CD8-positive, alpha-beta memory T cell (primary cell): ENCODE results near the gene LIPG. TPM values are rescaled to one million over a fixed set of nuclear protein-coding genes. Genes with fewer than 3 reads are reported as not detected.
A peak's percentile ranks its signal among the peaks of the same experiment; 100 is the strongest.
"Not testable (repeated sequence)": the region's sequence is repeated elsewhere in the genome, so short reads cannot be mapped to it uniquely, and the experiment has no call there.

Experiments
- CTCF ChIA-PET: fragments of 350-600 bp; sonication (Branson Sonifier 250); formaldehyde crosslinking; loops from one replicate; lab custom pipeline; 2021; ENCODE audit warnings: antibody characterized with exemption; lab: Charles Lee
- POLR2A ChIA-PET: fragments of 350-600 bp; sonication (Branson Sonifier 250); formaldehyde crosslinking; loops from one replicate; lab custom pipeline; 2021; ENCODE audit warnings: antibody characterized with exemption; lab: Charles Lee
- DNase-seq, 5 donors: peaks; one replicate each; pipeline versions ENCODE4 v3.0.0 to v3.0.0-alpha.2; 2020 to 2022; ENCODE audit warnings: mixed read lengths in 1 of 5
- H3K27ac ChIP-seq: one replicate; pipeline ENCODE4 v1.7.0; 2013; ENCODE audit warnings: low read depth, mild to moderate bottlenecking, low read length, moderate library complexity
- H3K27me3 ChIP-seq: 2 replicates; pipeline ENCODE4 v1.7.0; 2013; ENCODE audit warnings: low read length, mild to moderate bottlenecking; ENCODE audit not compliant: insufficient read depth, poor library complexity, severe bottlenecking
- H3K36me3 ChIP-seq: 2 replicates; pipeline ENCODE4 v1.7.0; 2013; ENCODE audit warnings: mild to moderate bottlenecking, low read length, moderate library complexity; ENCODE audit not compliant: insufficient read depth
- H3K4me1 ChIP-seq: 2 replicates; pipeline ENCODE4 v1.7.0; 2013; ENCODE audit warnings: mild to moderate bottlenecking, low read length, moderate library complexity; ENCODE audit not compliant: insufficient read depth
- H3K4me3 ChIP-seq: 2 replicates; pipeline ENCODE4 v1.7.0; 2013; ENCODE audit warnings: mild to moderate bottlenecking, low read length
- H3K9me3 ChIP-seq: 2 replicates; pipeline ENCODE4 v1.7.0; 2013; ENCODE audit warnings: mild to moderate bottlenecking, low read length
- H3K27ac Mint-ChIP-seq, 8 donors: one replicate each; pipeline ENCODE4 v1.8.0; 2020 to 2021; ENCODE audit warnings: mixed read lengths in 8 of 8, mild to moderate bottlenecking in 6 of 8, inconsistent platforms in 3 of 8, moderate library complexity in 3 of 8
- H3K27me3 Mint-ChIP-seq, 2 donors: one replicate each; pipeline ENCODE4 v1.8.0; 2020 to 2021; ENCODE audit warnings: mixed read lengths in 2 of 2, mild to moderate bottlenecking in 1 of 2, moderate library complexity in 1 of 2
- H3K36me3 Mint-ChIP-seq, 3 donors: one replicate each; pipeline ENCODE4 v1.8.0; 2020 to 2021; ENCODE audit warnings: mixed read lengths in 3 of 3, inconsistent platforms in 1 of 3, mild to moderate bottlenecking in 1 of 3
- H3K4me1 Mint-ChIP-seq, 3 donors: one replicate each; pipeline ENCODE4 v1.8.0; 2020 to 2021; ENCODE audit warnings: mixed read lengths in 3 of 3, inconsistent platforms in 1 of 3, mild to moderate bottlenecking in 1 of 3
- H3K4me3 Mint-ChIP-seq, 7 donors: one replicate each; pipeline ENCODE4 v1.8.0; 2020 to 2021; ENCODE audit warnings: mixed read lengths in 7 of 7, mild to moderate bottlenecking in 6 of 7, moderate library complexity in 4 of 7, inconsistent platforms in 2 of 7
- H3K9me3 Mint-ChIP-seq, 5 donors: one replicate each; pipeline ENCODE4 v1.8.0; 2020 to 2022; ENCODE audit warnings: mixed read lengths in 5 of 5, mild to moderate bottlenecking in 3 of 5, moderate library complexity in 2 of 5, inconsistent platforms in 1 of 5
- polyA plus RNA-seq: library from polyadenylated mRNA; unstranded; fragments of 300-500 nt; fragmentation: Illumina TruSeq; gene quantifications from one replicate; pipeline ENCODE4 v1.2.3, GENCODE V29; 2021
- total RNA-seq, 2 experiments: library from RNA; stranded (reverse); gene quantifications; one replicate each; pipeline ENCODE4 v1.2.3, GENCODE V29; 2021

LIPG gene
- total and polyA plus RNA-seq, 3 experiments from 2014 or later = not detected

- H3K4me1 ChIP-seq = no peaks in the 10 kb centered on the region
- H3K27ac ChIP-seq = no peak overlapping the region
- H3K27me3 ChIP-seq = no peaks in the 10 kb centered on the region
- Mint-ChIP-seq H3K4me1 (no peaks in the 10 kb centered on the region), H3K27ac (peak overlapping the region in 1 of 8 donors; percentile 11), H3K36me3 (no peaks in the 10 kb centered on the region), H3K27me3 (peaks cover 0 to 4% of the 10 kb centered on the region in 2 donors), H3K9me3 (no peaks in the 10 kb centered on the region), H3K4me3 (no peak overlapping the region)
- no peaks in the 10 kb centered on the region for H3K9me3 ChIP-seq
- CTCF ChIA-PET = interaction anchor here (2.0 kb wide), 1 partner anchor 10 kb away, joined by 5 read pairs; no protein-coding TSS in a partner anchor
- no peaks in the 10 kb centered on the region for H3K36me3 ChIP-seq
- no peak overlapping the region for H3K4me3 ChIP-seq
- no peak for DNase-seq
- POLR2A ChIA-PET = no interaction called here
Observed at GRCh38 chr18:49520661-49521145, 41.2 kb upstream of the LIPG start.

- H3K27ac ChIP-seq = no peak overlapping the region
- CTCF ChIA-PET = interaction anchor here (2.0 kb wide), 1 partner anchor 10 kb away, joined by 5 read pairs; no protein-coding TSS in a partner anchor
Observed at GRCh38 chr18:49521216-49521835, 40.5 kb upstream of the LIPG start.

DNA sequence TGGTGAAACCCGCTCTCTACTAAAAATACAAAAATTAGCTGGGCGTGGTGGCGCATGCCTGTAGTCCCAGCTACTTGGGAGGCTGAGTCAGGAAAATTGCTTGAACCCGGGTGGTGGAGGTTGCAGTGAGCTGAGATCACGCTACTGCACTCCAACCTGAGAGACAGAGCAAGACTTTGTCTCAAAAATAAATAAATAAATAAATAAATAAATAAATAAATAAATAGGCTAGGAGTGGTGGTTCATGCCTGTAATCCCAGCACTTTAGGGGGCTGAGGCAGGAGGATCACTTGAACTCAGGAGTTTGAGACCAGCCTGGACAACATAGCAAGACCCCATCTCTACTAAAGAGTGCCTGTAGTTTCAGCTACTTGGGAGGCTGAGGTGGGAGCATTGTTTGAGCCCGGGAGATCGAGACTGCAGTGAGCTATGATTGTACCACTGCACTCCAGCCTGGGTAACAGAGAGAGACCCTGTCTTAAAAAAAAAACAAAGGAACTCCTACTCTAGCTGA lies 38.2 kb upstream of the LIPG start:
- H3K9me3 Mint-ChIP-seq, DNase-seq, H3K4me1 Mint-ChIP-seq, H3K36me3 ChIP-seq, H3K4me1 ChIP-seq, H3K27ac ChIP-seq, H3K36me3 Mint-ChIP-seq, H3K27me3 ChIP-seq, POLR2A ChIA-PET, H3K9me3 ChIP-seq, H3K27me3 Mint-ChIP-seq, H3K4me3 Mint-ChIP-seq, H3K4me3 ChIP-seq: not testable (repeated sequence)
- H3K27ac Mint-ChIP-seq = peak overlapping the region in 1 of 8 donors; percentile 14
- CTCF ChIA-PET = interaction anchor here (1.7 kb wide), 1 partner anchor 338 kb away, joined by 5 read pairs; no protein-coding TSS in a partner anchor

More at GRCh38 chr18:49521216-49521835, 40.5 kb upstream of the LIPG start:
- Mint-ChIP-seq H3K4me3 (no peak overlapping the region), H3K36me3 (no peaks in the 10 kb centered on the region), H3K27ac (no peak overlapping the region), H3K4me1 (no peaks in the 10 kb centered on the region), H3K9me3 (no peaks in the 10 kb centered on the region), H3K27me3 (peaks cover 0 to 4% of the 10 kb centered on the region in 2 donors)
- Histone ChIP-seq H3K4me3 (no peak overlapping the region), H3K27me3 (no peaks in the 10 kb centered on the region), H3K4me1 (no peaks in the 10 kb centered on the region), H3K9me3 (no peaks in the 10 kb centered on the region), H3K36me3 (no peaks in the 10 kb centered on the region)
- no peak for DNase-seq
- POLR2A ChIA-PET = no interaction called here

DNA sequence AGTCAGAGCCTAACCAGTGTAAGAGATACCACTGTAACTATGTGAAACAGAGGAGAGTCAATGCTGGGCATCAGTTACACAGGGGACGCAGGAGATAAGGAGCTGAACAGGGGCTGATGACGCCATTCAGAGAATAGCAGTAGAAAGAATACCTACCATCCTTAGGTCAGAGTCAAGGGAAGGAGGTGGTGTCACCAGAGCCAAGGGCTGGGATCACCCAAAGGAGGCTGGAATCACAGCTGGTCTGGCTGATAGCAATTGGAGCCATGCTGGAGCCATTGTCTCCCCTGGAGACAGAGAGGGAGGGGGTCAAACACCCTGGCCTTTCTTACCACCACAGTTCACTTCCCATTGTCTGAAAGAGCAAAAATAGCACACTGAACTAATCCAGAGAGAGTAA lies 37.5 kb upstream of the LIPG start:
- H3K9me3 ChIP-seq = no peaks in the 10 kb centered on the region
- H3K27ac ChIP-seq = no peak overlapping the region
- H3K36me3 Mint-ChIP-seq = no peaks in the 10 kb centered on the region
- no peaks in the 10 kb centered on the region for H3K4me1 Mint-ChIP-seq
- no peaks in the 10 kb centered on the region for H3K4me1 ChIP-seq
- H3K27me3 Mint-ChIP-seq = peaks cover 1 to 7% of the 10 kb centered on the region in 2 donors
- H3K4me3 Mint-ChIP-seq = no peak overlapping the region
- no peaks in the 10 kb centered on the region for H3K36me3 ChIP-seq
- no peaks in the 10 kb centered on the region for H3K27me3 ChIP-seq
- no peak overlapping the region for H3K27ac Mint-ChIP-seq
- POLR2A ChIA-PET = no interaction called here
- no peak overlapping the region for H3K4me3 ChIP-seq
- CTCF ChIA-PET = interaction anchor here (0.9 to 1.7 kb wide), 2 partner anchors 14 to 337 kb away, joined by 4 to 5 read pairs; no protein-coding TSS in a partner anchor
- DNase-seq = no peak
- H3K9me3 Mint-ChIP-seq = no peaks in the 10 kb centered on the region

DNA sequence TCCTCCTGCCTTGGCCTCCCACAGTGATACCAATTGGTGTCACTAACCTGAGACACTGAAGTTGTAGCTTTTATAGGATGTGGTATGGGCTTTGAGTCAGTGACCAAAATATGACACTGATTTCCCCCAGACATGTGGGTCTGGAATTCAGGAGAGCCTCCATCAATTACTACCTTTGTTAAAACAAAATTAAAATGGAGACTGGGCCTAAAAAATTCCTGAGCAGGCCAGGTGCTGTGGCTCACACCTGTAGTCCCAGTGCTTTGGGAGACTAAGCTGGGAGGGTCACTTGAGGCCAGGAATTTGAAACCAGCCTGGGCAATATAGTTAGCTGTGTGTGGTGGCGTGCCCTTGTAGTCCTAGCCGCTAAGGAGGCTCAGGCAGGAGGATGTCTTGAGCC lies 36.9 kb upstream of the LIPG start:
- DNase-seq = no peak
- H3K27me3 ChIP-seq = no peaks in the 10 kb centered on the region
- no peaks in the 10 kb centered on the region for H3K9me3 ChIP-seq
- Mint-ChIP-seq H3K9me3 (no peaks in the 10 kb centered on the region), H3K27me3 (peaks cover 1 to 13% of the 10 kb centered on the region in 2 donors), H3K4me3 (no peak overlapping the region), H3K27ac (no peak overlapping the region), H3K36me3 (no peaks in the 10 kb centered on the region), H3K4me1 (no peaks in the 10 kb centered on the region)
- no peak overlapping the region for H3K27ac ChIP-seq
- no peak overlapping the region for H3K4me3 ChIP-seq
- H3K36me3 ChIP-seq = no peaks in the 10 kb centered on the region
- H3K4me1 ChIP-seq = no peaks in the 10 kb centered on the region
- ChIA-PET POLR2A (no interaction called here), CTCF (interaction anchor here (0.9 to 1.7 kb wide), 3 partner anchors 14 to 337 kb away, joined by 3 to 5 read pairs (median 4); no protein-coding TSS in a partner anchor)

- DNase-seq = no peak
- peaks cover 1 to 22% of the 10 kb centered on the region in 2 donors for H3K27me3 Mint-ChIP-seq
- ChIA-PET CTCF (no interaction called here), POLR2A (no interaction called here)
- H3K27ac Mint-ChIP-seq = no peak overlapping the region
- H3K4me3 ChIP-seq = no peak overlapping the region
- H3K27ac ChIP-seq = no peak overlapping the region
- no peaks in the 10 kb centered on the region for H3K9me3 Mint-ChIP-seq
- H3K36me3 Mint-ChIP-seq = no peaks in the 10 kb centered on the region
- no peaks in the 10 kb centered on the region for H3K4me1 ChIP-seq
- no peaks in the 10 kb centered on the region for H3K9me3 ChIP-seq
- H3K36me3 ChIP-seq = no peaks in the 10 kb centered on the region
- no peak overlapping the region for H3K4me3 Mint-ChIP-seq
- H3K4me1 Mint-ChIP-seq = no peaks in the 10 kb centered on the region
- H3K27me3 ChIP-seq = no peaks in the 10 kb centered on the region
Observed at GRCh38 chr18:49525981-49526380, 35.9 kb upstream of the LIPG start.

DNA sequence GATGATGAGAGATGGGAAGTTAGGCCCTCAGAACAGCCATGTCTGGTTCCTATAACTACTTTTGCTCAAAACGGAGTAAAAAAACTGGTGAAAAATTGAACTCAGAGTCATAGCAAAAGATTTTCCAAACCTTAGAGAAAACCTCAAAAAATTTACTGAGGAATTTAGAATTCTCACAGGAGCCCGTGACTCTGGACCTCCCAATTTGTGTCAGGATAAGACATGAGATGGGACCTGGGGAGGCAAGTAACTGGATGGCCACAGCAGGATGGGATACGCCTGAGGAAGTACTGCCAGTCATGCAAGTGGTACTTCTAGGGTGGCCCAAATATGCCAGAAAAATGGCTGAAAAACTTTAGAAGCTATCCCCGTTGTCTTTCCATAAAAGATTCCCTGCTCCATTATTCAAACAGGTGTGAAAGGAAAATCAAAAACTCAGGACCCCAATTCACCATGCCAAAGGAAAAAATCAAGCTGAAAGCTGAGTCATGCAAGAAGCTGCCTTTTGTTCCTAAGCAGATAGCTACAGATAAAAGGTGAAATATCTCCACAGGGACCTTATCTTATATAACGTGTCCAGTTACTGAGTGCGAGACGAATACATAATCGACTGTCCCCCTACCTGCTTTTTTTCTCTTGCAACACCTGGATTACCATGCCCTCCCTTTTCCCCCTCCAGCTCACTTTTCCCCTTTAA lies 34.1 kb upstream of the LIPG start:
- H3K36me3 Mint-ChIP-seq = no peaks in the 10 kb centered on the region
- H3K4me1 Mint-ChIP-seq = peaks cover 0 to 4% (median 0%) of the 10 kb centered on the region in 3 donors
- H3K27ac ChIP-seq = no peak overlapping the region
- ChIA-PET POLR2A (no interaction called here), CTCF (no interaction called here)
- H3K4me3 ChIP-seq = no peak overlapping the region
- H3K36me3 ChIP-seq = no peaks in the 10 kb centered on the region
- H3K4me3 Mint-ChIP-seq = no peak overlapping the region
- H3K9me3 Mint-ChIP-seq = no peaks in the 10 kb centered on the region
- no peak overlapping the region for H3K27ac Mint-ChIP-seq
- peaks cover 1 to 31% of the 10 kb centered on the region in 2 donors for H3K27me3 Mint-ChIP-seq
- no peaks in the 10 kb centered on the region for H3K27me3 ChIP-seq
- no peaks in the 10 kb centered on the region for H3K9me3 ChIP-seq
- no peaks in the 10 kb centered on the region for H3K4me1 ChIP-seq
- no peak for DNase-seq

DNA sequence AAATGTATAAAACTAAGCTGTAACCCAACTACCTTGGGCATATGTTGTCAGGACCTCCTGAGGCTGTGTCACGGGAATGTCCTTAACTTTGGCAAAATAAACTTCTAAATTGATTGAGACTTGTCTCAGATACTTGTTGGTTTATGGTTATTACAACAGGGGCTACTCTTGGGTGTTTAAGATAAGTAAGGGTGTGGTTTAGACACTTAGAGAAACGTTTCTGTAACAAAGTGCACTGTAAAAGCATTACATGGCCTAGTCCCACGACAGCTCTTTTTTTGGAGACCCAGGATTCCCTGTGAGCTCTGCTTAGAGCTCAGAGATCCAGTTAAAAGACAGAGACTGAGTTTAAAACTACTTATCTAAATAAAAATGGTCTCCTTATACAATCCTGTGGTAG lies 32.3 kb upstream of the LIPG start:
- no peak for DNase-seq
- Mint-ChIP-seq H3K9me3 (peaks cover 0 to 1% (median 1%) of the 10 kb centered on the region in 5 donors), H3K27me3 (peaks cover 0 to 31% of the 10 kb centered on the region in 2 donors), H3K4me3 (no peak overlapping the region), H3K36me3 (no peaks in the 10 kb centered on the region), H3K4me1 (peaks cover 0 to 4% (median 0%) of the 10 kb centered on the region in 3 donors), H3K27ac (no peak overlapping the region)
- CTCF ChIA-PET = no interaction called here
- no peaks in the 10 kb centered on the region for H3K27me3 ChIP-seq
- no peaks in the 10 kb centered on the region for H3K4me1 ChIP-seq
- no peak overlapping the region for H3K4me3 ChIP-seq
- POLR2A ChIA-PET = no interaction called here
- no peak overlapping the region for H3K27ac ChIP-seq
- no peaks in the 10 kb centered on the region for H3K9me3 ChIP-seq
- no peaks in the 10 kb centered on the region for H3K36me3 ChIP-seq
